HUDEP-2 (cell line): Measurements from ENCODE around the gene ADCY7.

Experiments
- DNase-seq, 76 experiments: peaks; one replicate each; lab custom pipeline; 2025; ENCODE audit not compliant: unreplicated experiment in 76 of 76; lab: John Stamatoyannopoulos, UW

The ADCY7 gene

GRCh38 chr16:50365791-50366575 lies 99.6 kb downstream of the ADCY7 start:
- no peak for DNase-seq
